Measurements from ENCODE around the gene GREB1.

Gene GREB1

GRCh38 chr2:11499081-11499743 is 34.6 kb upstream of the GREB1 start:
- Histone ChIP-seq H3K36me3 (ENCODE audit: insufficient read depth, low read length) (no peaks in the 10 kb centered on the region), H3K4me3 (ENCODE audit: low read depth, low read length) (no peak overlapping the region), H2AFZ (ENCODE audit: low read length, unreplicated experiment) (no peak overlapping the region), H3K27ac (ENCODE audit: low read depth, low read length) (no peak overlapping the region), H3K27me3 (ENCODE audit: insufficient read depth, low read length) (peaks cover 22% of the 10 kb centered on the region), H3K4me1 (ENCODE audit: control insufficient read depth, insufficient read depth, low read length, unreplicated experiment) (peaks cover 9% of the 10 kb centered on the region), H3K79me2 (ENCODE audit: control insufficient read depth, insufficient read depth, low read length, unreplicated experiment) (no peaks in the 10 kb centered on the region)

- Histone ChIP-seq H3K79me2 (ENCODE audit: control insufficient read depth, insufficient read depth, low read length, unreplicated experiment) (no peaks in the 10 kb centered on the region), H3K4me1 (ENCODE audit: control insufficient read depth, insufficient read depth, low read length, unreplicated experiment) (peaks cover 10% of the 10 kb centered on the region), H3K36me3 (ENCODE audit: insufficient read depth, low read length) (no peaks in the 10 kb centered on the region), H2AFZ (ENCODE audit: low read length, unreplicated experiment) (no peak overlapping the region), H3K27ac (ENCODE audit: low read depth, low read length) (no peak overlapping the region), H3K4me3 (ENCODE audit: low read depth, low read length) (no peak overlapping the region), H3K27me3 (ENCODE audit: insufficient read depth, low read length) (peaks cover 8% of the 10 kb centered on the region; the same call in 1 of the 2 replicates)
Observed at GRCh38 chr2:11500702-11501303, 33.0 kb upstream of the GREB1 start.

DNA sequence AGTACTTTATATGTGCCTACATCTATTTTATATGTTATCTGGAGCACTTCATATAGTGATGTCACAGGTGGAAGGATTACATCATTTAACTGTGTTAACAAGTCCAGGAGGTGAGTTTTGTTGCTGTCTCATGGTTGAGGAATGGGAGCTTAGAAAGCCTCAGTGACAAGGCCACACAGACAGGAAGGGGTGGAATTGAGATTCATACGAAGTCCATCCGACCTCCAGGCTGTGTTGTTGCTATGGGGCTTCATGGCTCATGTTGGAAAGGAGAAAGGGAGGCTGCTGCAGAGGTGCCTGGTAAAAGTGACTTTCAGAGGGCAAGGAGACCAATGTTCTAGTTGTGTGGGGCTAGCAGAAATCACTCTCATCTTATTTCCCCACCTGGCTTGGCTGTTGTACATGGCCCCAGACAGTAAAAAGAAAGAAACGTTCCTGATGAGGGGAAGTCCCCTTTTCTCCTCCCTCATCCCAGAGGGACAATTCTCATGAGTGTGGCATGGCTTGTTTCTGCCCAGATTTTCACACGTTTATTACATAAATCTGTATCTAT is 31.0 kb upstream of the GREB1 start:
- Histone ChIP-seq H3K79me2 (ENCODE audit: control insufficient read depth, insufficient read depth, low read length, unreplicated experiment) (no peaks in the 10 kb centered on the region), H3K27me3 (ENCODE audit: insufficient read depth, low read length) (peaks cover 11% of the 10 kb centered on the region; the same call in 1 of the 2 replicates), H3K27ac (ENCODE audit: low read depth, low read length) (no peak overlapping the region), H3K36me3 (ENCODE audit: insufficient read depth, low read length) (no peaks in the 10 kb centered on the region), H2AFZ (ENCODE audit: low read length, unreplicated experiment) (no peak overlapping the region), H3K4me3 (ENCODE audit: low read depth, low read length) (no peak overlapping the region), H3K4me1 (ENCODE audit: control insufficient read depth, insufficient read depth, low read length, unreplicated experiment) (peaks cover 12% of the 10 kb centered on the region)

- Histone ChIP-seq H2AFZ (ENCODE audit: low read length, unreplicated experiment) (no peak overlapping the region), H3K36me3 (ENCODE audit: insufficient read depth, low read length) (no peaks in the 10 kb centered on the region), H3K27me3 (ENCODE audit: insufficient read depth, low read length) (peaks cover 11% of the 10 kb centered on the region; the same call in 1 of the 2 replicates), H3K4me1 (ENCODE audit: control insufficient read depth, insufficient read depth, low read length, unreplicated experiment) (peaks cover 10% of the 10 kb centered on the region), H3K4me3 (ENCODE audit: low read depth, low read length) (no peak overlapping the region), H3K27ac (ENCODE audit: low read depth, low read length) (no peak overlapping the region), H3K79me2 (ENCODE audit: control insufficient read depth, insufficient read depth, low read length, unreplicated experiment) (no peaks in the 10 kb centered on the region)
Observed at GRCh38 chr2:11503354-11503927, 30.4 kb upstream of the GREB1 start.

GRCh38 chr2:11505652-11506610 is 27.9 kb upstream of the GREB1 start:
- H3K36me3 ChIP-seq (ENCODE audit: insufficient read depth, low read length) = no peaks in the 10 kb centered on the region
- H3K27me3 ChIP-seq (ENCODE audit: insufficient read depth, low read length) = peaks cover 17% of the 10 kb centered on the region
- no peak overlapping the region for H2AFZ ChIP-seq (ENCODE audit: low read length, unreplicated experiment)
- H3K4me3 ChIP-seq (ENCODE audit: low read depth, low read length) = no peak overlapping the region
- H3K4me1 ChIP-seq (ENCODE audit: control insufficient read depth, insufficient read depth, low read length, unreplicated experiment) = peaks cover 3% of the 10 kb centered on the region
- no peaks in the 10 kb centered on the region for H3K79me2 ChIP-seq (ENCODE audit: control insufficient read depth, insufficient read depth, low read length, unreplicated experiment)
- H3K27ac ChIP-seq (ENCODE audit: low read depth, low read length) = no peak overlapping the region

DNA sequence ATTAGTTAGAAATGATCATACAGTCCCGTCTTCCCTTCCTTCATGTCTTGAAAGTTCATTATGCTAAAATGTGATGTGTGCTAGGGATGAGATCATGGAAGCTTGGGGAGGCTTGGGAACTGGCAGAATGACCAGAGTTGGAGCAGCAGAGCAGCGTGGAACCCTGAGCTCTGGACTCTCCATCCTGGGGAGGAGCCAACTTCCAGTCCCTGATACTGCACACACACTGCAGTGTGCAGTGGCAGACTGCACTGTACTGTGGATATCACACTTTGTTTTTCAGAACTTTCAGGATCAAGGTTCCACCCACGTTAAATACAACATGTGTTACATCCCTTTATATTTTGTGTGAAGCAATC is 27.3 kb upstream of the GREB1 start:
- H3K36me3 ChIP-seq (ENCODE audit: insufficient read depth, low read length) = no peaks in the 10 kb centered on the region
- peaks cover 22% of the 10 kb centered on the region for H3K27me3 ChIP-seq (ENCODE audit: insufficient read depth, low read length)
- H2AFZ ChIP-seq (ENCODE audit: low read length, unreplicated experiment) = no peak overlapping the region
- H3K4me3 ChIP-seq (ENCODE audit: low read depth, low read length) = no peak overlapping the region
- H3K27ac ChIP-seq (ENCODE audit: low read depth, low read length) = no peak overlapping the region
- H3K4me1 ChIP-seq (ENCODE audit: control insufficient read depth, insufficient read depth, low read length, unreplicated experiment) = peaks cover 3% of the 10 kb centered on the region
- no peaks in the 10 kb centered on the region for H3K79me2 ChIP-seq (ENCODE audit: control insufficient read depth, insufficient read depth, low read length, unreplicated experiment)

GRCh38 chr2:11507517-11507916 is 26.3 kb upstream of the GREB1 start:
- Histone ChIP-seq H3K27me3 (ENCODE audit: insufficient read depth, low read length) (peaks cover 31% of the 10 kb centered on the region), H3K79me2 (ENCODE audit: control insufficient read depth, insufficient read depth, low read length, unreplicated experiment) (no peaks in the 10 kb centered on the region), H3K27ac (ENCODE audit: low read depth, low read length) (no peak overlapping the region), H3K36me3 (ENCODE audit: insufficient read depth, low read length) (no peaks in the 10 kb centered on the region), H3K4me3 (ENCODE audit: low read depth, low read length) (no peak overlapping the region), H3K4me1 (ENCODE audit: control insufficient read depth, insufficient read depth, low read length, unreplicated experiment) (peaks cover 3% of the 10 kb centered on the region), H2AFZ (ENCODE audit: low read length, unreplicated experiment) (no peak overlapping the region)

DNA sequence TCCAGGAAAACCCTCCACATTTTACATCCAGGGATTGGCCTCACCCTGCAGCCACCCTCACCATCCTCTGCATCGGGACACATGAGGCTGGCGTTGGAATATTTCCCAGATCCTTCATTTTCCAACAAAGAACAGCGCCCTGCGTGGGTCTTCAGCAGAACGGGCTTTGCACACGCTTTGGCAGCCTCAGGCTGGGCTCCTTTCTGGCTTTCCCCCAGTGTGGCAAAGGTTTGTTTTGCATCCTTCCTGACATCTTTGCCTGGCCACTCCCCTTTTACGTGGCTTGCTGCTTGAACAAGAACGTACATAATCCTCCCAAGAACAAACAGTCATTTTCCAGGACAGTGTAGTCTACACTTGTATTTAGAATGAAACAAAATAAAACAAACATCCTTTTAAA is 25.6 kb upstream of the GREB1 start:
- Histone ChIP-seq H3K79me2 (ENCODE audit: control insufficient read depth, insufficient read depth, low read length, unreplicated experiment) (no peaks in the 10 kb centered on the region), H3K4me1 (ENCODE audit: control insufficient read depth, insufficient read depth, low read length, unreplicated experiment) (peaks cover 3% of the 10 kb centered on the region), H3K36me3 (ENCODE audit: insufficient read depth, low read length) (no peaks in the 10 kb centered on the region), H3K4me3 (ENCODE audit: low read depth, low read length) (no peak overlapping the region), H3K27ac (ENCODE audit: low read depth, low read length) (no peak overlapping the region), H3K27me3 (ENCODE audit: insufficient read depth, low read length) (peaks cover 37% of the 10 kb centered on the region), H2AFZ (ENCODE audit: low read length, unreplicated experiment) (no peak overlapping the region)

DNA sequence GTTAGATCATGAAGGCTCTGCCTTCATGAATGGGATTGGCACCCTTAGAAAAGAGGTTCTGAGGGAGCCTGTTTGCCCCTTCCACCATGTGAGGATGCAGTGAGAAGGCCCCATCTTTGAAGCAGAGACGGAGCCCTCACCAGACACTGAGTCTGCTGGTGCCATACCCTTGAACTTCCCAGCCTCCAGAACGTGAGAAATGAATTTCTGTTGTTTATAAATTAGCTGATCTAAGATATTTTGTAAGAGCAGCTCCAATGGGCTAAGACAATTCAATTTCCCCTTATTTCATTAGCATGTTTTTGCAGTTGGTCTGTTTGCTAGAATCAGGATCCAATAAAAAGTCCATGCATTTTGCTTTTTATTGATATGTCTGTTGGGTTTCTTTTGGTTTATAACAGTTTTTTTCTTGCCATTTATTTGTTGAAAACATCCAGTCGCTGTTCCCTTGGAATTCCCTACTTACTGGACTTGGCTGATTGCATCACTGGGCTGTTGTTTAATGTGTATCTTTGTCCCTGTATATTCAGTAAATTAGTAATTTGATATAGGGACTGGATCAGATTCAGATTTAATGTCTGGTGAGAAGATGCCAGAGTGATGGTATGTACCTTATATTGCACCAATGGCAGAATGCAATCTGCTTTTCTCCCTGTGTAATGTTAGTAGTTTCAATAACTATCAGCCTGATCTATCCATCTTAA is 24.0 kb upstream of the GREB1 start:
- Histone ChIP-seq H3K4me1 (ENCODE audit: control insufficient read depth, insufficient read depth, low read length, unreplicated experiment) (peaks cover 3% of the 10 kb centered on the region), H3K79me2 (ENCODE audit: control insufficient read depth, insufficient read depth, low read length, unreplicated experiment) (no peaks in the 10 kb centered on the region), H3K36me3 (ENCODE audit: insufficient read depth, low read length) (no peaks in the 10 kb centered on the region), H2AFZ (ENCODE audit: low read length, unreplicated experiment) (no peak overlapping the region), H3K27me3 (ENCODE audit: insufficient read depth, low read length) (peaks cover 51% of the 10 kb centered on the region), H3K4me3 (ENCODE audit: low read depth, low read length) (no peak overlapping the region), H3K27ac (ENCODE audit: low read depth, low read length) (no peak overlapping the region)

DNA sequence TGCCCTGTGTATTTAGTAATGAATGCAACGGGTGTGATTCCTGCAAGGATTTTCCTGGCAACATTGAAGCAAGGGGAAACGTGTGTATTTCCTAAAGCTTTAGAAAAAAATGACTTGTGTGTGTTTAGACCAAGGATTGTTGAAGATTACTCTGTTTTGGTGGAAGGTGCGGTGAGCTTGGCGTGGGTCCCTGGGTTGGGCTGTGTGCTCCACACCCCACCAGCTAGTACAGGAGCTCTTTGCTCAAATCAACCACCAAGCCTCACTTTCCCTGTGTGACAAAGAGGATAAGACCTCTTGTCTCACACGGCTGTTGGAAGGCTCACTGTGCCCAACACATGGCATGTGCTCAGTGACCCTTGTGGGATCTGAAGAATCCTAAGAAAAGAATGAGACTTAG is 21.4 kb upstream of the GREB1 start:
- Histone ChIP-seq H3K27ac (ENCODE audit: low read depth, low read length) (no peak overlapping the region), H3K4me3 (ENCODE audit: low read depth, low read length) (no peak overlapping the region), H2AFZ (ENCODE audit: low read length, unreplicated experiment) (no peak overlapping the region), H3K27me3 (ENCODE audit: insufficient read depth, low read length) (peaks cover 76% of the 10 kb centered on the region), H3K4me1 (ENCODE audit: control insufficient read depth, insufficient read depth, low read length, unreplicated experiment) (no peaks in the 10 kb centered on the region), H3K36me3 (ENCODE audit: insufficient read depth, low read length) (no peaks in the 10 kb centered on the region), H3K79me2 (ENCODE audit: control insufficient read depth, insufficient read depth, low read length, unreplicated experiment) (no peaks in the 10 kb centered on the region)

All from ACC112 (cell line).